Adrenal gland (tissue), 12 donors: ENCODE measurements around the gene HS3ST5. TPM values are rescaled to one million over a fixed set of nuclear protein-coding genes. Genes with fewer than 3 reads are reported as not detected.

ENCODE experiments used
- DNase-seq, 7 donors: peaks; one replicate each; pipeline ENCODE4 v3.0.0-alpha.2; 2019 to 2020
- H3K27ac ChIP-seq, 5 donors: fragments of 200-600 bp; sonication (generic) in 4 of 5; 1 replicate in 3 of 5; 2 replicates in 2 of 5; pipeline versions ENCODE4 v1.5.1 to v1.8.0; 2016 to 2020; ENCODE audit warnings: mild to moderate bottlenecking in 1 of 5
- H3K27me3 ChIP-seq: fragments of 200-600 bp; 2 replicates; pipeline ENCODE4 v1.8.0; 2021
- H3K36me3 ChIP-seq, 2 donors: fragments of 200-600 bp; replicated peaks in 1 of 2; 1 replicate in 1 of 2; 2 replicates in 1 of 2; pipeline versions ENCODE4 v1.5.1 to v1.8.0; 2018 to 2022
- H3K4me1 ChIP-seq, 2 donors: fragments of 200-600 bp; replicated peaks in 1 of 2; 1 replicate in 1 of 2; 2 replicates in 1 of 2; pipeline versions ENCODE4 v1.5.1 to v1.8.0; 2018 to 2021
- H3K4me3 ChIP-seq, 4 donors: fragments of 200-600 bp; sonication (generic) in 3 of 4; one replicate each; pipeline ENCODE4 v1.5.1; 2016 to 2018
- H3K9me3 ChIP-seq, 3 donors: fragments of 200-600 bp; sonication (generic) in 1 of 3; replicated peaks in 1 of 3; 1 replicate in 2 of 3; 2 replicates in 1 of 3; pipeline versions ENCODE4 v1.5.1 to v1.8.0; 2016 to 2021
- CTCF ChIP-seq, 6 experiments: fragments of 450-650 bp in 4 of 6; fragments of 200-600 bp in 2 of 6; sonication (generic) in 1 of 6; IDR thresholded peaks; 1 replicate in 5 of 6; 2 replicates in 1 of 6; pipeline versions ENCODE4 v1.5.1 to v1.8.0; 2016 to 2021; ENCODE audit warnings: antibody characterized with exemption in 6 of 6, mild to moderate bottlenecking in 2 of 6, moderate library complexity in 1 of 6
- POLR2A ChIP-seq, 2 donors: fragments of 450-650 bp; IDR thresholded peaks; one replicate each; pipeline ENCODE4 v1.6.1; 2017; ENCODE audit warnings: antibody characterized with exemption in 2 of 2, mild to moderate bottlenecking in 2 of 2, moderate library complexity in 1 of 2
- WGBS, 4 donors: extraction: QIAGEN DNeasy Blood & Tissue Kit in 2 of 4; methylation state at CpG; one replicate each; pipeline versions ENCODE4 v1.1.5 to v1.1.7; 2013 to 2017; 5-methylcytosine and 5-hydroxymethylcytosine counted together
- intact Hi-C, 2 donors: fragments of 100-400 bp; cut with DNase I; formaldehyde crosslinking; loops; one replicate each; pipeline versions ENCODE4 v1.14.1 to v1.15.0; 2022 to 2023
- polyA plus RNA-seq, 3 donors: library from polyadenylated mRNA; stranded (reverse); fragments of 200-250 nt in 2 of 3; fragments of 350-450 nt in 1 of 3; fragmentation: Illumina TruSeq in 1 of 3; extraction: RNeasy Lipid Tissue Mini Kit (QIAGEN cat#74804) in 1 of 3; gene quantifications; one replicate each; pipeline ENCODE4 v1.2.3, GENCODE V29; 2013 to 2014
- total RNA-seq, 9 donors: library from RNA; depleted of rRNA in 4 of 9; stranded (reverse); fragments of >200 nt in 4 of 9; fragments of 120-200 nt in 1 of 9; fragmentation: NEBNext Ultra II Directional in 1 of 9; extraction: Animal tissue kit (Norgen Biotek cat#: 25700) in 1 of 9; gene quantifications; one replicate each; pipeline versions ENCODE4 v1.1.0 to v1.2.4, GENCODE V29; 2013 to 2023
- donor health status: healthy with polysubstance abuse.
- donor health status: Bipolar disorder and iron deficiency.
- donor health status: DM: yes; HTN: yes; CAD: no.
- donor health status: DM: no; HTN: no; CAD: no.
- donor health status: DM: no; HTN: no; CAD: no.
- donor health status: DM: yes; HTN: yes; CAD: no.

HS3ST5 gene
- total and polyA plus RNA-seq, 12 donors, result 0.04 to 0.78 (median 0.24) TPM; not detected in 5

DNA sequence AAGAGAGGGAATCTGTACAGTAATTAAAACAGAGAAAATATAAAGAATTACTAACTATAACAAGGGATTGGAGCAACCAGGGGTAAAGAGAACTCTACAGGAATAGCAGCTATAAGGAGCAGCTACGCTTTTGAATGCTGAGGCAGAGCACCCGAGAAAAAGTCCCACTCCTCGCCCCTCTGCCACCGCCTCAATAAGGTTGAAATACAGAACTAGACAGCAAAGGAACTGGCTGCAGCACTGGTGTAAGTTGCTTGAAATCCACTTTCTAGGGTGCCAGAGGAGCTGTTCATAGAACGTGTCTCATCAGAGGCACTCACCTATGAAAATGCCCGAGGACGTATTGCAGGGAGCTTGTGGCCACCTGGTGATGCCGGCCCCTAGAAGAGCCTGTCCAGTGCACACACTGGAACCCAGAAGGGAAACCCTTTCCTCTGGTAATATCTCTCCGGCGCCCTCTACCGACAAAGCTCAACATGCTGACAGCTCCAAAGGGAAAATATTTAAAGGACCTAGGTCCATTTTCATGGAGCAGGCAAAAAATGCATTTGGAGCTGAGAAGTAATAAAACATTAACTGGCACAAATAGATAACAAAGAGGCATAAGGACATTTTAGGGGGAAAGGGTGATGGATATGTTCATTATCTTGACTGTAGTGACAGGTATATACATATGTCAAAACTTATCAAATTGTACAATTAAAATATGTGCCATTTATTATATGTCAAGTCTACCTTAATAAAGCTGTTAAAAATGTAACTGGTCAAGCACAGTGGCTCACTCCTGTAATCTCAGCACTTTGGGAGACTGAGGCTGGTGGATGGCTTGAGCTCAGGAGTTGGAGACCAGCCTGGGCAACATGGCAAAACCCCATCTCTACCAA is 234.5 kb downstream of the HS3ST5 start:
- Histone ChIP-seq H3K9me3 (no peaks in the 10 kb centered on the region), H3K36me3 (no peaks in the 10 kb centered on the region), H3K4me3 (no peak overlapping the region), H3K27ac (no peak overlapping the region), H3K4me1 (no peaks in the 10 kb centered on the region), H3K27me3 (no peaks in the 10 kb centered on the region)
- TF ChIP-seq CTCF (IDR thresholded peaks at IDR 0.05) (peak; percentile 43 to 63 (median 54)), POLR2A (IDR thresholded peaks at IDR 0.05) (no peak)
- intact Hi-C loops, result no loop called here
- 41 to 80% (median 45%) methylated on average over 4 to 11 of the region's 11 CpGs for WGBS, 4 donors
- DNase-seq, result peak; percentile 64 to 86 (median 82)

GRCh38 chr6:114106020-114106419 is 236.8 kb downstream of the HS3ST5 start:
- intact Hi-C loops, result no loop called here
- H3K4me3 ChIP-seq, result no peak overlapping the region
- no peaks in the 10 kb centered on the region for H3K36me3 ChIP-seq
- 46 to 65% (median 55%) methylated on average over 3 of the region's 3 CpGs for WGBS, 4 donors
- no peaks in the 10 kb centered on the region for H3K4me1 ChIP-seq
- no peak overlapping the region for H3K27ac ChIP-seq
- no peak for TF ChIP-seq POLR2A (IDR thresholded peaks at IDR 0.05)
- no peak for TF ChIP-seq CTCF (IDR thresholded peaks at IDR 0.05)
- no peak for DNase-seq
- H3K9me3 ChIP-seq, result no peaks in the 10 kb centered on the region
- H3K27me3 ChIP-seq, result no peaks in the 10 kb centered on the region

GRCh38 chr6:114101255-114101654 is 241.6 kb downstream of the HS3ST5 start:
- H3K27ac ChIP-seq, result no peak overlapping the region
- H3K27me3 ChIP-seq, result no peaks in the 10 kb centered on the region
- TF ChIP-seq POLR2A (IDR thresholded peaks at IDR 0.05) (no peak), CTCF (IDR thresholded peaks at IDR 0.05) (no peak)
- 45 to 61% (median 51%) methylated on average over 1 of the region's 1 CpG for WGBS, 4 donors
- H3K4me3 ChIP-seq, result no peak overlapping the region
- H3K36me3 ChIP-seq, result no peaks in the 10 kb centered on the region
- intact Hi-C loops, result no loop called here
- DNase-seq, result no peak
- no peaks in the 10 kb centered on the region for H3K4me1 ChIP-seq
- no peaks in the 10 kb centered on the region for H3K9me3 ChIP-seq

DNA sequence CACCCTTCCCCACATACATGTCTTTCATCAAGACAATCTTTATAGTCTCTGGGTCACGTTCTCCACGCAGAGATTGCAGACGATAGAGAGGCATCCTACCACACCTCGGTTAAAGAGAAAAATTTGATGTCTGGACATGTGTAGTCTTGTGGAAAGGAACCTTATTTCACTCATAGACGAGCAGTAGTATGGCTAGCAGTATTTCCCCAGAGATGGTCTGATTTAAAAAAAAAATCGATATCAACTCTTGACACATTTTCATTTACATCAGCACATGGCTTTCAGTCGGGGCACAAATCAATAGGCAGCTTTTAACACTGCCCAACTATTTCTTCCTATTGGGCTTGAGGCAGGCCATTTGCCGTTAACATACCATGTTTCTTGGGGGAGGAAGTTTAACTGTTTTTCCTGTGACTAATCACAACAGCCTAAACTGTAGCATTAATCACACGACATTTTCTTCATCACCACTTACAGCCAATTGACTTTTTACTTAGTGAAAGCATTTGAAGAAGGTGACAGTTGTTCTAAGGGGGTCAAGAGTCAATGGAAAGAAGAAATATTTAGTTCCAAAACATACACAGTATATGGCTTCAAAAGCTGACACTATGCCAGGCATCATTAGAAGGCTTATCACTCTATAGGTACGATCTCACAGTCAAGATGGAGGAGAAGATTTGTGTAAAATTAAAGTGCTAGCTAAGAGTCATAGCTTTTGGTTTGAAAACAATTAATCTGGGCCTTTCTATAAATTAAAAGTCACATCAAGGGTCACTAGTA is 242.4 kb downstream of the HS3ST5 start:
- intact Hi-C loops, result no loop called here
- Histone ChIP-seq H3K27ac (no peak overlapping the region), H3K36me3 (no peaks in the 10 kb centered on the region), H3K4me3 (no peak overlapping the region), H3K4me1 (no peaks in the 10 kb centered on the region), H3K27me3 (no peaks in the 10 kb centered on the region), H3K9me3 (no peaks in the 10 kb centered on the region)
- 79 to 89% (median 83%) methylated on average over 10 of the region's 10 CpGs for WGBS, 4 donors
- no peak for DNase-seq
- TF ChIP-seq POLR2A (IDR thresholded peaks at IDR 0.05) (no peak), CTCF (IDR thresholded peaks at IDR 0.05) (no peak)
